ENCODE measurements around the gene HSP90AB1. TPM values are rescaled to one million over a fixed set of nuclear protein-coding genes. Genes with fewer than 3 reads are reported as not detected.

HSP90AB1 gene
- total and polyA plus RNA-seq, 2 donors: 252 to 772 TPM

- Histone ChIP-seq H3K27me3 (ENCODE audit: control insufficient read depth in 2 of 2, insufficient read depth in 1 of 2, low read length in 1 of 2) (no peaks in the 10 kb centered on the region), H3K36me3 (ENCODE audit: control insufficient read depth in 2 of 2, insufficient read depth in 2 of 2, low read length in 1 of 2) (no peaks in the 10 kb centered on the region), H3K9me3 (ENCODE audit: control insufficient read depth in 2 of 2, insufficient read depth in 1 of 2, low read length in 1 of 2) (no peaks in the 10 kb centered on the region), H3K27ac (ENCODE audit: low read depth in 1 of 2, low read length in 1 of 2) (no peak overlapping the region), H3K4me3 (ENCODE audit: low read length in 2 of 2) (no peak overlapping the region), H3K4me1 (ENCODE audit: control insufficient read depth in 2 of 2, insufficient read depth in 2 of 2, low read length in 2 of 2) (no peaks in the 10 kb centered on the region)
- 92% methylated on average over 6 of the region's 6 CpGs for WGBS
- no peak for DNase-seq (ENCODE audit: low read depth in 6 of 9, low spot score in 9 of 9)
Observed at GRCh38 chr6:44203955-44204354, 42.9 kb upstream of the HSP90AB1 start.

GRCh38 chr6:44207966-44208365 lies 38.9 kb upstream of the HSP90AB1 start:
- DNase-seq (ENCODE audit: low read depth in 6 of 9, low spot score in 9 of 9): no peak
- 96% methylated on average over 6 of the region's 6 CpGs for WGBS
- Histone ChIP-seq H3K27ac (ENCODE audit: low read depth in 1 of 2, low read length in 1 of 2) (no peak overlapping the region), H3K27me3 (ENCODE audit: control insufficient read depth in 2 of 2, insufficient read depth in 1 of 2, low read length in 1 of 2) (no peaks in the 10 kb centered on the region), H3K9me3 (ENCODE audit: control insufficient read depth in 2 of 2, insufficient read depth in 1 of 2, low read length in 1 of 2) (no peaks in the 10 kb centered on the region), H3K36me3 (ENCODE audit: control insufficient read depth in 2 of 2, insufficient read depth in 2 of 2, low read length in 1 of 2) (no peaks in the 10 kb centered on the region), H3K4me1 (ENCODE audit: control insufficient read depth in 2 of 2, insufficient read depth in 2 of 2, low read length in 2 of 2) (no peaks in the 10 kb centered on the region), H3K4me3 (ENCODE audit: low read length in 2 of 2) (no peak overlapping the region)

GRCh38 chr6:44211284-44211683 lies 35.6 kb upstream of the HSP90AB1 start:
- WGBS: 99% methylated on average over 3 of the region's 3 CpGs

GRCh38 chr6:44214307-44214706 lies 32.6 kb upstream of the HSP90AB1 start:
- Histone ChIP-seq H3K4me1 (ENCODE audit: control insufficient read depth in 2 of 2, insufficient read depth in 2 of 2, low read length in 2 of 2) (peaks cover 30 to 36% of the 10 kb centered on the region in 2 donors), H3K9me3 (ENCODE audit: control insufficient read depth in 2 of 2, insufficient read depth in 1 of 2, low read length in 1 of 2) (no peaks in the 10 kb centered on the region), H3K27me3 (ENCODE audit: control insufficient read depth in 2 of 2, insufficient read depth in 1 of 2, low read length in 1 of 2) (no peaks in the 10 kb centered on the region), H3K4me3 (ENCODE audit: low read length in 2 of 2) (no peak overlapping the region), H3K36me3 (ENCODE audit: control insufficient read depth in 2 of 2, insufficient read depth in 2 of 2, low read length in 1 of 2) (no peaks in the 10 kb centered on the region), H3K27ac (ENCODE audit: low read depth in 1 of 2, low read length in 1 of 2) (no peak overlapping the region)
- DNase-seq (ENCODE audit: low read depth in 6 of 9, low spot score in 9 of 9): no peak
- 96% methylated on average over 6 of the region's 6 CpGs for WGBS

More at GRCh38 chr6:44211284-44211683, 35.6 kb upstream of the HSP90AB1 start:
- H3K27me3 ChIP-seq (ENCODE audit: control insufficient read depth in 2 of 2, insufficient read depth in 1 of 2, low read length in 1 of 2): no peaks in the 10 kb centered on the region
- DNase-seq (ENCODE audit: low read depth in 6 of 9, low spot score in 9 of 9): no peak
- no peaks in the 10 kb centered on the region for H3K36me3 ChIP-seq (ENCODE audit: control insufficient read depth in 2 of 2, insufficient read depth in 2 of 2, low read length in 1 of 2)
- H3K4me1 ChIP-seq (ENCODE audit: control insufficient read depth in 2 of 2, insufficient read depth in 2 of 2, low read length in 2 of 2): peaks cover 5% of the 10 kb centered on the region in 2 donors
- no peak overlapping the region for H3K27ac ChIP-seq (ENCODE audit: low read depth in 1 of 2, low read length in 1 of 2)
- no peaks in the 10 kb centered on the region for H3K9me3 ChIP-seq (ENCODE audit: control insufficient read depth in 2 of 2, insufficient read depth in 1 of 2, low read length in 1 of 2)
- no peak overlapping the region for H3K4me3 ChIP-seq (ENCODE audit: low read length in 2 of 2)

GRCh38 chr6:44216677-44217331 lies 30.1 kb upstream of the HSP90AB1 start, which contains the start of gene MYMX:
TSS of gene MYMX (plus strand) at chr6:44216926. CDS start at chr6:44217472, 546 bp downstream.
- peaks cover 47 to 60% of the 10 kb centered on the region in 2 donors for H3K4me1 ChIP-seq (ENCODE audit: control insufficient read depth in 2 of 2, insufficient read depth in 2 of 2, low read length in 2 of 2)
- peak within 1 kb of the TSS; percentile 5 to 17 for H3K4me3 ChIP-seq (ENCODE audit: low read length in 2 of 2)
- no peaks in the 10 kb centered on the region for H3K9me3 ChIP-seq (ENCODE audit: control insufficient read depth in 2 of 2, insufficient read depth in 1 of 2, low read length in 1 of 2)
- H3K36me3 ChIP-seq (ENCODE audit: control insufficient read depth in 2 of 2, insufficient read depth in 2 of 2, low read length in 1 of 2): no peaks in the 10 kb centered on the region
- H3K27me3 ChIP-seq (ENCODE audit: control insufficient read depth in 2 of 2, insufficient read depth in 1 of 2, low read length in 1 of 2): no peaks in the 10 kb centered on the region
- H3K27ac ChIP-seq (ENCODE audit: low read depth in 1 of 2, low read length in 1 of 2): peak within 1 kb of the TSS in 1 of 2 donors; percentile 89
- peak in 2 of 9 donors; percentile 52 to 73 for DNase-seq (ENCODE audit: low read depth in 6 of 9, low spot score in 9 of 9)
- 37% methylated on average over 7 of the region's 7 CpGs for WGBS

- H3K27ac ChIP-seq (ENCODE audit: low read depth in 1 of 2, low read length in 1 of 2): peak overlapping the region in 1 of 2 donors; percentile 89
- 96% methylated on average over 16 of the region's 16 CpGs for WGBS
- no peaks in the 10 kb centered on the region for H3K36me3 ChIP-seq (ENCODE audit: control insufficient read depth in 2 of 2, insufficient read depth in 2 of 2, low read length in 1 of 2)
- peaks cover 53 to 67% of the 10 kb centered on the region in 2 donors for H3K4me1 ChIP-seq (ENCODE audit: control insufficient read depth in 2 of 2, insufficient read depth in 2 of 2, low read length in 2 of 2)
- H3K4me3 ChIP-seq (ENCODE audit: low read length in 2 of 2): no peak overlapping the region
- H3K27me3 ChIP-seq (ENCODE audit: control insufficient read depth in 2 of 2, insufficient read depth in 1 of 2, low read length in 1 of 2): no peaks in the 10 kb centered on the region
- no peak for DNase-seq (ENCODE audit: low read depth in 6 of 9, low spot score in 9 of 9)
- no peaks in the 10 kb centered on the region for H3K9me3 ChIP-seq (ENCODE audit: control insufficient read depth in 2 of 2, insufficient read depth in 1 of 2, low read length in 1 of 2)
Observed at GRCh38 chr6:44217332-44218143, 29.4 kb upstream of the HSP90AB1 start.

- DNase-seq (ENCODE audit: low read depth in 6 of 9, low spot score in 9 of 9): peak in 3 of 9 donors; percentile 62 to 81 (median 69)
- Histone ChIP-seq H3K27me3 (ENCODE audit: control insufficient read depth in 2 of 2, insufficient read depth in 1 of 2, low read length in 1 of 2) (no peaks in the 10 kb centered on the region), H3K9me3 (ENCODE audit: control insufficient read depth in 2 of 2, insufficient read depth in 1 of 2, low read length in 1 of 2) (no peaks in the 10 kb centered on the region), H3K36me3 (ENCODE audit: control insufficient read depth in 2 of 2, insufficient read depth in 2 of 2, low read length in 1 of 2) (no peaks in the 10 kb centered on the region), H3K27ac (ENCODE audit: low read depth in 1 of 2, low read length in 1 of 2) (peak overlapping the region; percentile 36 to 89), H3K4me1 (ENCODE audit: control insufficient read depth in 2 of 2, insufficient read depth in 2 of 2, low read length in 2 of 2) (peaks cover 56 to 77% of the 10 kb centered on the region in 2 donors), H3K4me3 (ENCODE audit: low read length in 2 of 2) (peak overlapping the region; percentile 44 to 49)
- WGBS: 2% methylated on average over 45 of the region's 45 CpGs
Observed at GRCh38 chr6:44219053-44219814, 27.7 kb upstream of the HSP90AB1 start.

- WGBS: 61% methylated on average over 28 of the region's 28 CpGs
- Histone ChIP-seq H3K27ac (ENCODE audit: low read depth in 1 of 2, low read length in 1 of 2) (peak overlapping the region; percentile 25 to 89), H3K4me1 (ENCODE audit: control insufficient read depth in 2 of 2, insufficient read depth in 2 of 2, low read length in 2 of 2) (peaks cover 56 to 86% of the 10 kb centered on the region in 2 donors), H3K36me3 (ENCODE audit: control insufficient read depth in 2 of 2, insufficient read depth in 2 of 2, low read length in 1 of 2) (no peaks in the 10 kb centered on the region), H3K27me3 (ENCODE audit: control insufficient read depth in 2 of 2, insufficient read depth in 1 of 2, low read length in 1 of 2) (no peaks in the 10 kb centered on the region), H3K9me3 (ENCODE audit: control insufficient read depth in 2 of 2, insufficient read depth in 1 of 2, low read length in 1 of 2) (no peaks in the 10 kb centered on the region), H3K4me3 (ENCODE audit: low read length in 2 of 2) (peak overlapping the region; percentile 44 to 49)
- no peak for DNase-seq (ENCODE audit: low read depth in 6 of 9, low spot score in 9 of 9)
Observed at GRCh38 chr6:44219815-44220784, 26.8 kb upstream of the HSP90AB1 start.
